ENCODE measurements around the gene GRIN2A. TPM values are rescaled to one million over a fixed set of nuclear protein-coding genes. Genes with fewer than 3 reads are reported as not detected.

Gene GRIN2A
- total and polyA plus RNA-seq, 12 donors: 0.07 to 1.2 (median 0.32) TPM; not detected in 2

DNA sequence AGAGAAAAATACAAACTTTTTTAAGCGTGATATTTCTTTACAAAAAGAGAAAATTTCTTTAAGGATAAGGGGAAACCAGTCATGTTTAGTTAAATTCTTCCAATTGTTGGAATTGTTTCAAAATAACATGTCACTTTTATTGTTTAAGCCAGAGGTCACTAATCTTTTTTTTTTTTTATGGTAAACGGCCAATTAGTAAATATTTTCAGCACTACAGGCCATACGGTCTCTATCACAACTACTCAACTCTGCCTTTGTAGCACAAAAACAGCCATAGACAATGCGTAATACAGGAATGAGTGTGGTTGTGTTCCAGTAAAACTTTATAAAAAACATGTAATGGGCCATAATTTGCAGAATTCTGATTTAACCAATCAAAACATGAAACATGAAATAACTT, 401.4 kb downstream of the GRIN2A start:
- no peak for DNase-seq
- Histone ChIP-seq H3K9me3 (replicated peaks in 1 of 3) (no peaks in the 10 kb centered on the region), H3K4me3 (no peak overlapping the region), H3K4me1 (replicated peaks in 1 of 2) (no peaks in the 10 kb centered on the region), H3K27me3 (no peaks in the 10 kb centered on the region), H3K36me3 (replicated peaks in 1 of 2) (no peaks in the 10 kb centered on the region), H3K27ac (no peak overlapping the region)
- WGBS, 4 donors: 40 to 63% (median 56%) methylated on average over 4 of the region's 4 CpGs
- TF ChIP-seq, protein P1, sequence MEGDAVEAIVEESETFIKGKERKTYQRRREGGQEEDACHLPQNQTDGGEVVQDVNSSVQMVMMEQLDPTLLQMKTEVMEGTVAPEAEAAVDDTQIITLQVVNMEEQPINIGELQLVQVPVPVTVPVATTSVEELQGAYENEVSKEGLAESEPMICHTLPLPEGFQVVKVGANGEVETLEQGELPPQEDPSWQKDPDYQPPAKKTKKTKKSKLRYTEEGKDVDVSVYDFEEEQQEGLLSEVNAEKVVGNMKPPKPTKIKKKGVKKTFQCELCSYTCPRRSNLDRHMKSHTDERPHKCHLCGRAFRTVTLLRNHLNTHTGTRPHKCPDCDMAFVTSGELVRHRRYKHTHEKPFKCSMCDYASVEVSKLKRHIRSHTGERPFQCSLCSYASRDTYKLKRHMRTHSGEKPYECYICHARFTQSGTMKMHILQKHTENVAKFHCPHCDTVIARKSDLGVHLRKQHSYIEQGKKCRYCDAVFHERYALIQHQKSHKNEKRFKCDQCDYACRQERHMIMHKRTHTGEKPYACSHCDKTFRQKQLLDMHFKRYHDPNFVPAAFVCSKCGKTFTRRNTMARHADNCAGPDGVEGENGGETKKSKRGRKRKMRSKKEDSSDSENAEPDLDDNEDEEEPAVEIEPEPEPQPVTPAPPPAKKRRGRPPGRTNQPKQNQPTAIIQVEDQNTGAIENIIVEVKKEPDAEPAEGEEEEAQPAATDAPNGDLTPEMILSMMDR (IDR thresholded peaks at IDR 0.05): no peak
- no peak for TF ChIP-seq POLR2A (IDR thresholded peaks at IDR 0.05)
- intact Hi-C loops (cut with DNase I): no loop called here

DNA sequence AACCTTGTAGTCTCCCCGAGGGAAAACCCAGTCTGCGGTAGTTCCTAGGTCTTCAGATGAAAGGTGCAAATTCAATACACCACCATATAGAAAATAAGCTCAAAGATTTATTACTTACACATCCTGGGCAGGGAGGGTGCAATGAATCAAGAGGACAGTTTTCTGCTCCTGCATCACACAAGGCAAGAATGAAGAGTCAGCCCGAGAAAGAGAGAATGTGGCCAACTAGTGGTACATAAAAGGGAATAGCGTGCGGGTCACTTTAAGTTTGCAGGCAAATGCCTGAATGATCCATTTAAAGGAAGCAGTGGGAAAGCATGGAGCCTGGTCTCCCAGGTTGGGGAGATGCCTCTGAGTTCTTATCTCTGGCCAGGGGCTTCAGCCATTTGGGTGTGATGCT, 403.4 kb downstream of the GRIN2A start:
- 41 to 56% (median 47%) methylated on average over 5 of the region's 5 CpGs for WGBS, 4 donors
- TF ChIP-seq, protein P1 (IDR thresholded peaks at IDR 0.05): no peak
- TF ChIP-seq POLR2A (IDR thresholded peaks at IDR 0.05): no peak
- Histone ChIP-seq H3K4me3 (no peak overlapping the region), H3K27ac (no peak overlapping the region), H3K4me1 (replicated peaks in 1 of 2) (no peaks in the 10 kb centered on the region), H3K27me3 (no peaks in the 10 kb centered on the region), H3K9me3 (replicated peaks in 1 of 3) (no peaks in the 10 kb centered on the region), H3K36me3 (replicated peaks in 1 of 2) (no peaks in the 10 kb centered on the region)
- intact Hi-C loops (cut with DNase I): no loop called here
- no peak for DNase-seq

DNA sequence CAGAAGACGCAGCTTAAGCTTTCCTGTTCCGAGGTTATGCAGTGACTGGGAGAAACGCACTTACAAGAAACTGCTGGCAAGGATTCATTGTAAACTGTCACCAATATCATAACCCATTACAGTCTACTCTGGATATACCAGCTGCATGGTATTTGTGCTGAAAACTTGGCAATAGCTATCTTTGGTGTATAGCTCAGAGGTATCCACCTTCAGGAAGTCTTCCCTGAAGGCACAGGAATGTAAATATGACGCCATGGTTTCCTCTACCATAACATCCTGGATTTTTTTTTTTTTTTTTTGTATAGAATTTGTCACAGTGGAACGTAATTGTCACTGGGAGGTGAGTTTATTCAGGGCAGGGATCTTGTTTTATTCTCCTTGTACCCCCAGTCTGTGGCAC, 406.2 kb downstream of the GRIN2A start:
- 69 to 76% (median 75%) methylated on average over 5 of the region's 5 CpGs for WGBS, 4 donors
- H3K4me1 ChIP-seq (replicated peaks in 1 of 2): peaks cover 0 to 4% of the 10 kb centered on the region in 2 donors
- no peaks in the 10 kb centered on the region for H3K36me3 ChIP-seq (replicated peaks in 1 of 2)
- no peaks in the 10 kb centered on the region for H3K27me3 ChIP-seq
- H3K9me3 ChIP-seq (replicated peaks in 1 of 3): no peaks in the 10 kb centered on the region
- H3K4me3 ChIP-seq: no peak overlapping the region
- DNase-seq: no peak
- no peak for TF ChIP-seq POLR2A (IDR thresholded peaks at IDR 0.05)
- intact Hi-C loops (cut with DNase I): no loop called here
- H3K27ac ChIP-seq: no peak overlapping the region

DNA sequence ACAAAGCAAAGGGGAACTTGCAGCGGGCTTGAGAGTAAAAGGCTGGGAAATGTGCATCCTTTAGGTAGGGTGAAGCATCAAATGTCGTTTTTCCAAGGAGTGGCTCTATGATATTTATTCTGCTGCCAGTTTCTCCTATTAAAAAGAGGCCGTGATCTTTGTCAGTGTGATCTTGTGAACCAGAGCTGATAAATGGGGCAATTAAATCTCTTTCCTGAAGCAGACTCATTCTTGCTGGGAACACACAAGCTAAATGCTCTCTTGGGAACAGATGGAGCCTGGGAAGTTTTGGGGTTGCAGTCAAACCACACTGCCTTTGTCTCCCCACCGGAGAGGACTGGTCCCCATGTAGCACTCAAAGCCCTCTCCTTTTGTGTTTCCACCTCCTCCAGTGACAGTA, 408.9 kb downstream of the GRIN2A start:
- H3K9me3 ChIP-seq (replicated peaks in 1 of 3): no peaks in the 10 kb centered on the region
- DNase-seq: no peak
- H3K4me1 ChIP-seq (replicated peaks in 1 of 2): peaks cover 0 to 4% of the 10 kb centered on the region in 2 donors
- 46 to 67% (median 49%) methylated on average over 4 of the region's 4 CpGs for WGBS, 4 donors
- H3K27me3 ChIP-seq: no peaks in the 10 kb centered on the region
- TF ChIP-seq, protein P1 (IDR thresholded peaks at IDR 0.05): no peak
- H3K36me3 ChIP-seq (replicated peaks in 1 of 2): no peaks in the 10 kb centered on the region
- intact Hi-C loops (cut with DNase I): no loop called here
- H3K4me3 ChIP-seq: no peak overlapping the region
- no peak overlapping the region for H3K27ac ChIP-seq

DNA sequence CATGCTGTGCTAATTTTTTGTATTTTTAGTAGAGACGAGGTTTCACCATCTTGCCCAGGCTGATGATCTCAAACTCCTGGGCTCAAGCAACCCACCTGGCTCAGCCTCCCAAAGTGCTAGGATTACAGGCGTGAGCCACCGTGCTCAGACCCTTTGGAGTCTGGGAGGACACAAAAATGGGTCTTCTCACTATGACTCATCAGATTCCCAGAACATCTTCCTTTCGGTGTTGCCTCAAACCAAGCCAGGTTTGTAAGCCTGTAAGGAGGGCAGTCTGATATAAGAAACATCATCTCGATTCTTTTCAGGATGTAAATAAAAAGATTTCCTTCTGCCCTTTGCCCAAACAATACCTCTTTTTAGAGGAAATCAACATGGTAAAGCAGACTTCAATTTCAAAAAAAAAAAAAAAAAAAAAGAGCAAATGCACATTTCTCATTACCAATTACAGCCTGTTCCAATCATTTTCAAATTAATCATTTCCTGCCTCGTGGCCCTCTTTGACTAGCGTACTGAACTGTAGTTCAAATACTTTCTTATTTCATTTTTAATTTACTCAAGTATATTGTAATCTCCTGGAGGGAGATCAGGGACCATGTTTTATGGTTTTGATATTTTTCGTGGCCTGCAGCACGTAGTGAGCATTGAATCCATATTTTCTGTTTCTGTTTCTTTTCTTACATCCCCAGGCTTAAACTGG, 409.6 kb downstream of the GRIN2A start:
- Histone ChIP-seq H3K36me3 (replicated peaks in 1 of 2) (no peaks in the 10 kb centered on the region), H3K4me3 (no peak overlapping the region), H3K27ac (no peak overlapping the region), H3K27me3 (no peaks in the 10 kb centered on the region), H3K9me3 (replicated peaks in 1 of 3) (no peaks in the 10 kb centered on the region), H3K4me1 (replicated peaks in 1 of 2) (peaks cover 0 to 4% of the 10 kb centered on the region in 2 donors)
- intact Hi-C loops (cut with DNase I): no loop called here
- DNase-seq: no peak
- TF ChIP-seq, protein P1 (IDR thresholded peaks at IDR 0.05): no peak
- no peak for TF ChIP-seq POLR2A (IDR thresholded peaks at IDR 0.05)
- WGBS, 4 donors: 62 to 67% (median 64%) methylated on average over 9 of the region's 9 CpGs

Data from adrenal gland (tissue), 12 donors.